Measurements from ENCODE around the gene PRKCZ.
A peak's percentile ranks its signal among the peaks of the same experiment; 100 is the strongest.

Gene PRKCZ

GRCh38 chr1:2229037-2229864, 179.0 kb downstream of the PRKCZ start:
- peak; percentile 70 to 97 (median 82) for DNase-seq
- intact Hi-C loops (cut with DNase I): loop anchor here (2.0 kb wide), 2 partner anchors 28 to 40 kb away; no protein-coding TSS in a partner anchor

- DNase-seq: peak in 2 of 10 donors; percentile 47 to 89
- intact Hi-C loops (cut with DNase I): loop anchor here (2.0 to 5.0 kb wide), 3 partner anchors 27 to 82 kb away; no protein-coding TSS in a partner anchor
These were observed 179.9 kb downstream of the PRKCZ start for GRCh38 chr1:2229911-2230731.

DNA sequence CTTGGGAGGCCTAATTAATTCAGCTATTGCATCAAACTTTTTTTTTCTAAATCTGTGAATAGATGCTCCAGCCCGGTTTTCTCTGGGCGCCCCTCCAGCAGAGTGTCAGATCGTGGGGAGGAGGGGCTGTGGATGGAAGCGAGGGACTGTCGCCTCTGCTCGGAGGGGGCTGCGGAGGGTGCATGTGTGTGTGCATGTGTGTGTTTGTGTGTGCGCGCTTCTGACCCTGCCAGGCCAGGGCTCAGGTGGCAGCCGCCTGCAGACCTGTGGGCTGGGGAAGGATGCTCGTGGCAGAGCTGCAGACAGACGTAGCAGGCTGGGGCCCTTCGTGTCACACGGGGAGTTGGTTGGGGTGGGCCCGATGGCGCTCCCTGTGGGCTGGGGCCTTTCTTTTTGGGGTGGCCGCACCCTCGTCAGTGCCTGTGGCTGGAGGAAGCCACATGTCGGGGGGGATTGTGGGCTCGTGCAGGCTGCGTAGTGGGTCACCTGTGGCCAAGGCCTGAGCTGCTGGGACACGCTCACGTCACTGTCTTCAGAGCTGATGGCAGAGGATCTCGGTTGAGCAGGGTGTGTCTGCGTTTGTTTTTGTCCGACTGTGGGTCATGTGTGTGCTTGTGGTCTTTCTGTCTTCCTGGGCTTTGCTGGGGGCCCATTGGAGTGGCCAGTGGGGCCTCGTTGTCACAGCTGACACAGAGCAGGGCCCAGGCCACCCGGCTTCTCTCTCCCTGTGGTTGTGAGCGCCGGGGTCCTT, 180.7 kb downstream of the PRKCZ start:
- DNase-seq: peak in 6 of 10 donors; percentile 56 to 95 (median 74)
- intact Hi-C loops (cut with DNase I): loop anchor here (5.0 kb wide), 1 partner anchor 81 kb away; no protein-coding TSS in a partner anchor

DNA sequence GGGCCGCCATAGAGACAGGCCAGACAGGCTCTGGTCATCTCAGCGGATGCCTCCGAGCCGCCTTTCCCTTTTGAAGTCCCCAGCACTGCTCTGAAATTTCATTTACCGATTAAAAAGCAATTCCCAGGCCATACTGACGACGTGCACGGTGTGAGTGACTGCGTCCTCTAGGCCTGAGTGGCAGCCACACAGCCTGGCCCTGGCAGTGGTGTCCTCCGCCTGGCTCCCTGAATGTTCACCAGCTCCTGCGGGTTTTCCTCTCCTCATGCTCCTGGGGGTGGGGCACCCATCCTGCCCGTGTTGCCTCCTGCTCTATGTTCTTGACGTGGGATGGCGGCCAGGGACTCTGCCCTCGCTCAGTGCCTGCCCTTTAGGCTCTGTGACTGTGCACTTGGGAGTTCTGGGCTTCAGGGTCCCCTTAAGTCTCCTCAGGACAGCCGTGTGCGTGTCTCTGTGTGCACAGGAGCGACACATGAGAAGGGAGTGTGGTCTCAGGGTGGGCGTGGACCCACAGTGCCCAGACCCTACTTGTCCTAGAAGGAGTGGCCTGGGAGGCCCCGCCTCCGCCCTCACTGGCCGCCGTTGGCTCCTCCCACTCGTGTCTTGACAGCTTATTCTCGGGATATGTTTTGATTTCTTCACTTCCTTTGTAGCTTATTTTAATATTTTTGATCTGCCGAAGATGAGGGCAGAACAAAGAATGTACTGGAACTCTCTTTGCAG, 181.5 kb downstream of the PRKCZ start:
- peak in 7 of 10 donors; percentile 57 to 96 (median 75) for DNase-seq
- intact Hi-C loops (cut with DNase I): loop anchor here (5.0 kb wide), 1 partner anchor 81 kb away; no protein-coding TSS in a partner anchor

DNA sequence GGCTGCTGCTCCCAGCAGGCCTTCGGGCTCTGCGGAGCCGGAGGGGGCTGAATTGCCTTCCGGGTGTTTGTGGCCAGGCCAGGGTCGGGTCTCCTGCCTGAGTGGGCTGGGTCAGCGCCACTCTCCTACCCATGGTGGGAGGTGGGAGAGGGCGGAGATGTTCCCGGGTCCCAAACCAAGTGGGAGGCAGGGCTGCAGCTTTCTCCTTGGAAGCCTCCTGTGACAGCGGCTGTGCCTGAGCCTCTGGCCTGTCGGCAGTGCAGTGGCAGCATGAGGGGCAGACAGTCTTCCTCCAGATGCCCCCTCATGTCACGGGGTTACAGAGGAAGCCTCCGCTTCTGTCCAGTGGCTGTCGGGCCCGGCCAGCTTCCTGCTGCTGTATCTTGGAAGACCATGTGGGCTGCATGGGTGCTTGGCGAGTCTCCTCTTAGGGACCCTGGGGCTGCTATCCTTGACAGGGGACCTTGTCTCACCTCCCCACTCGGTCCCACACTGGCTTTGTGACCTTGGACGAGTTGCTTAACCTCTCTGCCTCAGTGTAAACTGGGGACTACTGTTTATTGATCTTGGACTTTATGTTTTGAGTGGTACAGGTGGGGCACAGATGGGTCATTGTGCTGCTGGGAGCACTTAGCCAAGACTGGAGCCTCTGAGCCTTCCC, 182.2 kb downstream of the PRKCZ start:
- peak in 1 of 10 donors; percentile 86 for DNase-seq
- intact Hi-C loops (cut with DNase I): loop anchor here (5.0 kb wide), 1 partner anchor 80 kb away; no protein-coding TSS in a partner anchor

GRCh38 chr1:2232916-2233438, 182.8 kb downstream of the PRKCZ start:
- peak in 1 of 10 donors; percentile 75 for DNase-seq
- intact Hi-C loops (cut with DNase I): loop anchor here (5.0 kb wide), 1 partner anchor 79 kb away; no protein-coding TSS in a partner anchor

- intact Hi-C loops (cut with DNase I): loop anchor here (5.0 kb wide), 1 partner anchor 79 kb away; no protein-coding TSS in a partner anchor
- DNase-seq: no peak
These were observed 183.3 kb downstream of the PRKCZ start for GRCh38 chr1:2233468-2233867.

DNA sequence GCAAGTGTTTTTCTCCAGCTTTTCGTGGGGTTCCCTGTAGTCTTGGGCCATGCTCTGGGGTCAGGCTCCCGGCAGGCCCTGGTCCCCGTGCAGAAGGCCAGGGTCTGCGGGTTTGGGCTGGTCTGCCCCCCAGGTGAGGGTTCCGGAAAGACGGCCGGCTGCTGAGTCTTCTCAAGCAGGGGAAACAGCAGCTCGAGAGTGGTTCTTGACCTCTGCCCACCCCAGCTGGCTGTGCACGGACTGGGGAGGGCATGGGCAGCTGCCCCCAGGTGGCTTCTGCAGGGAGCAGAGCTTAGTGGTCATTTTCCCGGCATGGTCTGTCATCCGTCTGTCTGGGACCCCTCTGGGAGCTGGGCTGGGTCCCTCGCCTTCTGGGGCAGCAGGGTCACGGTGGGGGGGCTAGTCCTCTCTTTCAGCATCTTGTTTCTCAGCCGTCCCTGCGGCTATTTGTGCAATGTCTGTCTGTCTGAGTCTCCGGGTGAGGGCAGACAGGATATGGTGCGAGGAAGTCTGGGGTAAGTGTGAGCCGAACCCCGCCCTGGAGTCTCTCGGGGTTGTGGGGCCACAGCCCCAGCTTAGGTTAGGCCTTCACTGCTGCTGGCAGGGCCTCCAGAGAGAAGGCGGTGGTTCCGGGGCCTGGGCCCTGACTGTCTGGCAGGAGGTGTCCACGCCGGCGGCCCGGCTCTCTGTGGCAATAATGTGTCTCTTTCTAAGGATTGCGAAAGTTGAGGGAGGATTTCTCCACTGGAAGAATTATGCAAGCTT, 184.0 kb downstream of the PRKCZ start:
- intact Hi-C loops (cut with DNase I): loop anchor here (5.0 kb wide), 1 partner anchor 78 kb away; no protein-coding TSS in a partner anchor
- DNase-seq: peak in 8 of 10 donors; percentile 49 to 94 (median 70)

- intact Hi-C loops (cut with DNase I): loop anchor here (5.0 kb wide), 1 partner anchor 78 kb away; no protein-coding TSS in a partner anchor
- peak in 1 of 10 donors; percentile 26 for DNase-seq
These were observed 184.5 kb downstream of the PRKCZ start for GRCh38 chr1:2234762-2235113.
